H1 (cell line): ENCODE results near the gene RBMX.
"Not testable (repeated sequence)": the region's sequence is repeated elsewhere in the genome, so short reads cannot be mapped to it uniquely, and the experiment has no call there.

Experiments used
- EGR1 ChIP-seq: IDR thresholded peaks from 2 replicates; pipeline ENCODE4 v1.6.1; 2011; ENCODE audit warnings: low read depth, low read length, borderline replicate concordance
- EZH2 ChIP-seq: fragments of 200-600 bp; sonication (generic); IDR thresholded peaks from 2 replicates; pipeline ENCODE4 v1.7.1; 2012; ENCODE audit warnings: low read depth, mild to moderate bottlenecking, moderate library complexity, low read length, inconsistent platforms; ENCODE audit not compliant: severe bottlenecking
- POLR2AphosphoS5 ChIP-seq: IDR thresholded peaks from 2 replicates; pipeline ENCODE4 v1.6.1; 2011; ENCODE audit warnings: low read depth, low read length
- RNF2 ChIP-seq: fragments of 200-900, 300-1000 bp; sonication (generic); IDR thresholded peaks from 2 replicates; pipeline ENCODE4 v1.7.1; 2016; ENCODE audit warnings: borderline replicate concordance, low read depth, mild to moderate bottlenecking, antibody characterized with exemption, low read length; ENCODE audit not compliant: poor library complexity, severe bottlenecking; ENCODE audit errors: missing control alignments
- YY1 ChIP-seq: IDR thresholded peaks from 2 replicates; pipeline ENCODE4 v1.6.1; 2011; ENCODE audit warnings: low read depth, mild to moderate bottlenecking, low read length

DNA sequence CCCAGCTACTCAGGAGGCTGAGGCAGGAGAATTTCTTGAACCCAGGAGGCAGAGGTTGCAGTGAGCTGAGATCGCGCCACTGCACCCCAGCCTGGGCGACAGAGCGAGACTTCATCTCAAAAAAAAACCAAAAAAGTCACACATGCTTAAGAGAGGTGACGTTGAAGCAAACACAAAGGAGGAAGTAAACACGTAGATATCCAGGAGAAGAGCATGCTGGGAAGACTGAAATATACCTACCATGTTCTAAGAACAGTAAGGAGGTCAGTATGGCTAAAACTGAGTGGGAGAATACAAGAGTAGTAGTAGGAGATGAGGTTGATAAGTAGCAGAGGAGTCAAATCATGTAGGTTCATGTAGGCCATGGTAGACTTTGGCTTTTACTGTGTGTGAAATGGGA is 10.1 kb upstream of the RBMX start:
- TF ChIP-seq RNF2, EZH2, YY1, EGR1, POLR2AphosphoS5: not testable (repeated sequence)
